SW 1271 (cell line): Measurements from ENCODE around the gene DNASE1L2.

ENCODE experiments used
- DNase-seq, 2 experiments: peaks; one replicate each; lab custom pipeline; 2025; lab: John Stamatoyannopoulos, UW

DNASE1L2 gene

GRCh38 chr16:2223942-2224486 is 12.2 kb upstream of the DNASE1L2 start:
- no peak for DNase-seq

GRCh38 chr16:2226245-2226793 is 9.9 kb upstream of the DNASE1L2 start:
- no peak for DNase-seq

GRCh38 chr16:2226918-2227317 is 9.3 kb upstream of the DNASE1L2 start:
- no peak for DNase-seq

GRCh38 chr16:2228161-2228824 is 8.0 kb upstream of the DNASE1L2 start:
- no peak for DNase-seq

- DNase-seq = no peak
These were observed 7.2 kb upstream of the DNASE1L2 start for GRCh38 chr16:2229091-2229490.

GRCh38 chr16:2229632-2230250 is 6.5 kb upstream of the DNASE1L2 start:
- DNase-seq = no peak

GRCh38 chr16:2230376-2230775 is 5.9 kb upstream of the DNASE1L2 start:
- DNase-seq = no peak

- DNase-seq = no peak
These were observed 5.0 kb upstream of the DNASE1L2 start for GRCh38 chr16:2231016-2231931.

- DNase-seq = no peak
These were observed 3.9 kb upstream of the DNASE1L2 start for GRCh38 chr16:2232094-2232990.

- no peak for DNase-seq
These were observed 3.0 kb upstream of the DNASE1L2 start for GRCh38 chr16:2233046-2233775.

- no peak for DNase-seq
These were observed 2.1 kb upstream of the DNASE1L2 start for GRCh38 chr16:2233872-2234812.

- no peak for DNase-seq
These were observed 1.5 kb upstream of the DNASE1L2 start for GRCh38 chr16:2234813-2235170.

GRCh38 chr16:2235234-2235651 is 1.0 kb upstream of the DNASE1L2 start:
- no peak for DNase-seq

GRCh38 chr16:2235695-2236336 is 428 bp upstream of the DNASE1L2 start:
- no peak for DNase-seq

GRCh38 chr16:2237102-2237482 is 848 bp downstream of the DNASE1L2 start:
- DNase-seq = no peak

- no peak for DNase-seq
These were observed 1.4 kb downstream of the DNASE1L2 start for GRCh38 chr16:2237493-2238149.

GRCh38 chr16:2238150-2238837 is 2.0 kb downstream of the DNASE1L2 start:
- no peak for DNase-seq
